IMR-90 (cell line): Measurements from ENCODE around the gene DCHS2. TPM values are rescaled to one million over a fixed set of nuclear protein-coding genes. Genes with fewer than 3 reads are reported as not detected.

Source experiments
- ATAC-seq: fragments of 200-7000 bp; cut with Tn5 transposase; 2 replicates; pipeline ENCODE4 v1.9.1; 2020; ENCODE audit warnings: low read depth, mild to moderate bottlenecking, moderate library complexity
- BruUV-seq: library from RNA; stranded (reverse); fragments of 400-500 nt; replicated peaks from 2 replicates; lab custom pipeline; 2021; lab: Mats Ljungman, UMichigan
- CTCF ChIA-PET: fragments of 300-600 bp; formaldehyde crosslinking; extraction: SDS; loops from one replicate; lab custom pipeline; 2021; ENCODE audit warnings: antibody characterized with exemption; lab: Yijun Ruan, JAX
- POLR2A ChIA-PET: fragments of 300-600 bp; sonication (Branson Sonifier 250); formaldehyde crosslinking; loops from one replicate; lab custom pipeline; 2022; ENCODE audit warnings: antibody characterized with exemption; ENCODE audit not compliant: unreplicated experiment; lab: Charles Lee
- DNase-seq: peaks from one replicate; pipeline ENCODE4 v3.0.0; 2013
- H2AFZ ChIP-seq: replicated peaks from 2 replicates; pipeline ENCODE3; 2013; ENCODE audit warnings: low read length, mild to moderate bottlenecking; ENCODE audit not compliant: poor library complexity
- H2AK5ac ChIP-seq: 2 replicates; pipeline ENCODE4 v1.6.1; 2013; ENCODE audit warnings: low read depth, low read length, inconsistent platforms
- H2AK9ac ChIP-seq: replicated peaks from 2 replicates; pipeline ENCODE3; 2013; ENCODE audit warnings: mild to moderate bottlenecking, low read depth, low read length, moderate library complexity; ENCODE audit not compliant: poor library complexity
- H2BK120ac ChIP-seq: 2 replicates; pipeline ENCODE4 v1.6.1; 2013; ENCODE audit warnings: low read depth, low read length, inconsistent platforms
- H2BK15ac ChIP-seq: 3 replicates; pipeline ENCODE4 v1.6.1; 2013; ENCODE audit warnings: low read depth, low read length, inconsistent platforms
- H2BK20ac ChIP-seq: 2 replicates; pipeline ENCODE4 v1.6.1; 2013; ENCODE audit warnings: low read depth, mild to moderate bottlenecking, inconsistent platforms, low read length, moderate library complexity
- H2BK5ac ChIP-seq: 2 replicates; pipeline ENCODE4 v1.6.1; 2013; ENCODE audit warnings: mild to moderate bottlenecking, low read depth, low read length, inconsistent platforms; ENCODE audit not compliant: poor library complexity, severe bottlenecking
- H3K14ac ChIP-seq: replicated peaks from 2 replicates; pipeline ENCODE4 v1.6.1; 2013; ENCODE audit warnings: low read depth, low read length, inconsistent platforms
- H3K18ac ChIP-seq: 2 replicates; pipeline ENCODE4 v1.6.1; 2013; ENCODE audit warnings: low read depth, low read length, control low read depth
- H3K23ac ChIP-seq: 2 replicates; pipeline ENCODE4 v1.6.1; 2013; ENCODE audit warnings: low read depth, low read length, inconsistent platforms
- H3K27ac ChIP-seq: 2 replicates; pipeline ENCODE4 v1.5.1; 2013; ENCODE audit warnings: mild to moderate bottlenecking, control low read depth, low read length; ENCODE audit not compliant: insufficient read depth
- H3K27me3 ChIP-seq: 2 replicates; pipeline ENCODE4 v1.6.1; 2013; ENCODE audit warnings: low read length; ENCODE audit not compliant: control insufficient read depth, insufficient read depth
- H3K36me3 ChIP-seq: 2 replicates; pipeline ENCODE4 v1.6.1; 2013; ENCODE audit warnings: low read length, mixed read lengths; ENCODE audit not compliant: control insufficient read depth, insufficient read depth
- H3K4ac ChIP-seq: 2 replicates; pipeline ENCODE4 v1.6.1; 2013; ENCODE audit warnings: low read depth, low read length, inconsistent platforms
- H3K4me1 ChIP-seq: 2 replicates; pipeline ENCODE4 v1.6.1; 2013; ENCODE audit warnings: low read length, mixed read lengths; ENCODE audit not compliant: control insufficient read depth, insufficient read depth
- H3K4me2 ChIP-seq: 2 replicates; pipeline ENCODE4 v1.6.1; 2013; ENCODE audit warnings: low read depth, mild to moderate bottlenecking, control low read depth, low read length, moderate library complexity
- H3K4me3 ChIP-seq: 2 replicates; pipeline ENCODE4 v1.5.1; 2013; ENCODE audit warnings: low read depth, mild to moderate bottlenecking, control low read depth, low read length, moderate library complexity; ENCODE audit not compliant: insufficient read depth
- H3K56ac ChIP-seq: 2 replicates; pipeline ENCODE4 v1.6.1; 2013; ENCODE audit warnings: low read length, inconsistent platforms; ENCODE audit not compliant: insufficient read depth; ENCODE audit errors: extremely low read depth
- H3K79me1 ChIP-seq, 2 experiments: 2 replicates each; pipeline ENCODE4 v1.6.1; 2013; ENCODE audit warnings: low read length in 2 of 2, inconsistent platforms in 1 of 2, low read depth in 1 of 2
- H3K9ac ChIP-seq: 2 replicates; pipeline ENCODE4 v1.6.1; 2013; ENCODE audit warnings: low read depth, low read length, control low read depth
- H3K9me1 ChIP-seq: 2 replicates; pipeline ENCODE4 v1.6.1; 2013; ENCODE audit warnings: low read length, inconsistent platforms; ENCODE audit not compliant: insufficient read depth
- H3K9me3 ChIP-seq: 2 replicates; pipeline ENCODE4 v1.6.1; 2013; ENCODE audit warnings: low read length; ENCODE audit not compliant: control insufficient read depth, insufficient read depth
- H4K20me1 ChIP-seq: 2 replicates; pipeline ENCODE4 v1.6.1; 2013; ENCODE audit warnings: low read length, inconsistent platforms; ENCODE audit not compliant: insufficient read depth
- H4K5ac ChIP-seq: 2 replicates; pipeline ENCODE4 v1.6.1; 2013; ENCODE audit warnings: mild to moderate bottlenecking, low read depth, low read length, control low read depth
- H4K8ac ChIP-seq, 2 experiments: 2 replicates each; pipeline ENCODE4 v1.6.1; 2013; ENCODE audit warnings: low read depth in 2 of 2, low read length in 2 of 2, control low read depth in 1 of 2, inconsistent platforms in 1 of 2
- H4K91ac ChIP-seq: 2 replicates; pipeline ENCODE4 v1.6.1; 2013; ENCODE audit warnings: low read depth, low read length, inconsistent platforms; ENCODE audit not compliant: insufficient read depth
- BHLHE40 ChIP-seq: fragments of 150-350 bp; IDR thresholded peaks from 2 replicates; pipeline ENCODE4 v1.6.1; 2016; ENCODE audit warnings: mild to moderate bottlenecking, low read depth, low read length
- CHD1 ChIP-seq: IDR thresholded peaks from 2 replicates; pipeline ENCODE4 v1.6.1; 2012; ENCODE audit warnings: low read depth, low read length, improper control_type of control experiment
- CTCF ChIP-seq: conservative IDR thresholded peaks from 2 replicates; pipeline ENCODE4 v1.5.1; 2012; ENCODE audit warnings: mild to moderate bottlenecking, low read depth, low read length, improper control_type of control experiment
- ELK1 ChIP-seq: fragments of 150-350 bp; IDR thresholded peaks from 2 replicates; pipeline ENCODE4 v1.6.1; 2016; ENCODE audit warnings: low read depth, mild to moderate bottlenecking, low read length, moderate library complexity, borderline replicate concordance
- FOS ChIP-seq: fragments of 150-350 bp; IDR thresholded peaks from 2 replicates; pipeline ENCODE4 v1.6.1; 2016; ENCODE audit warnings: low read depth, low read length
- MAZ ChIP-seq: IDR thresholded peaks from 2 replicates; pipeline ENCODE4 v1.6.1; 2012; ENCODE audit warnings: low read depth, mild to moderate bottlenecking, low read length, improper control_type of control experiment, moderate library complexity, borderline replicate concordance
- MXI1 ChIP-seq: IDR thresholded peaks from 2 replicates; pipeline ENCODE4 v1.6.1; 2012; ENCODE audit warnings: low read depth, mild to moderate bottlenecking, low read length, moderate library complexity, borderline replicate concordance
- POLR2A ChIP-seq: IDR thresholded peaks from 2 replicates; pipeline ENCODE4 v1.6.1; 2012; ENCODE audit warnings: mild to moderate bottlenecking, low read depth, low read length
- RAD21 ChIP-seq: IDR thresholded peaks from 2 replicates; pipeline ENCODE4 v1.6.1; 2012; ENCODE audit warnings: low read length, improper control_type of control experiment
- RCOR1 ChIP-seq: IDR thresholded peaks from 2 replicates; pipeline ENCODE4 v1.6.1; 2012; ENCODE audit warnings: mild to moderate bottlenecking, low read length, improper control_type of control experiment; ENCODE audit not compliant: insufficient replicate concordance
- RFX5 ChIP-seq: IDR thresholded peaks from 2 replicates; pipeline ENCODE4 v1.8.0; 2012; ENCODE audit warnings: low read depth, mild to moderate bottlenecking, low read length, moderate library complexity
- SMC3 ChIP-seq: fragments of 150-350 bp; IDR thresholded peaks from 2 replicates; pipeline ENCODE4 v1.6.1; 2016; ENCODE audit warnings: low read depth, mild to moderate bottlenecking, antibody characterized with exemption, low read length, moderate library complexity
- USF2 ChIP-seq: fragments of 150-350 bp; IDR thresholded peaks from 2 replicates; pipeline ENCODE4 v1.6.1; 2017; ENCODE audit warnings: mild to moderate bottlenecking, antibody characterized with exemption, low read length, low read depth
- WGBS, 2 experiments: methylation state at CpG; one replicate each; pipeline versions ENCODE4 v1.1.5 to v1.1.7; 2013; ENCODE audit warnings: missing lambda C conversion rate in 2 of 2; ENCODE audit not compliant: insufficient read length in 1 of 2; ENCODE audit errors: extremely low coverage in 2 of 2; 5-methylcytosine and 5-hydroxymethylcytosine counted together
- dilution Hi-C: fragments of 300-500 bp; cut with HindIII; formaldehyde crosslinking; loops from one replicate; pipeline ENCODE4 v1.14.3; 2018; ENCODE audit warnings: low sequenced_read_pairs; ENCODE audit not compliant: unreplicated experiment
- in situ Hi-C: fragments of 300-500 bp; cut with MboI; formaldehyde crosslinking; loops from 3 replicates; pipeline ENCODE4 v1.14.3; 2019; ENCODE audit warnings: low sequenced_read_pairs, inconsistent platforms, mixed read lengths
- intact Hi-C: fragments of 100-400 bp; cut with micrococcal nuclease; formaldehyde crosslinking; loops from 2 replicates; pipeline ENCODE4 v1.10.0; 2022
- polyA plus RNA-seq, 3 experiments: library from polyadenylated mRNA; depleted of rRNA; stranded (reverse); fragments of >200 nt; gene quantifications; 2 replicates each; pipeline ENCODE4 v1.2.3, GENCODE V29; 2012; ENCODE audit warnings: low replicate concordance in 1 of 3
- total RNA-seq: library from RNA; depleted of rRNA; stranded (reverse); fragments of >200 nt; gene quantifications from 2 replicates; pipeline ENCODE4 v1.2.3, GENCODE V29; 2012

DCHS2 gene
- total and polyA plus RNA-seq, 2 of the 4 experiments (the other 2 are of a cell fraction), result not detected

- H4K91ac ChIP-seq, result no peak overlapping the region
- H2BK120ac ChIP-seq, result no peak overlapping the region
- H3K9me3 ChIP-seq, result no peaks in the 10 kb centered on the region; the same call in 1 of the 2 replicates
- H3K9ac ChIP-seq, result no peak overlapping the region
- DNase-seq (no peak), ATAC-seq (no peak)
- H3K27me3 ChIP-seq, result no peaks in the 10 kb centered on the region
- H4K5ac ChIP-seq, result no peak overlapping the region
- H2AK5ac ChIP-seq, result no peak overlapping the region
- no peak overlapping the region for H3K4me2 ChIP-seq
- no peak for TF ChIP-seq RFX5
- TF ChIP-seq FOS, result no peak
- TF ChIP-seq SMC3, result no peak
- no peak for TF ChIP-seq ELK1
- TF ChIP-seq RCOR1, result no peak
- TF ChIP-seq CTCF, result no peak
- no peak for TF ChIP-seq POLR2A
- TF ChIP-seq CHD1, result no peak
- no peak for TF ChIP-seq BHLHE40
- TF ChIP-seq MXI1, result no peak
- no peak for TF ChIP-seq USF2
- no peak for TF ChIP-seq RAD21
- TF ChIP-seq MAZ, result no peak
- no peak overlapping the region for H2BK15ac ChIP-seq
- 60% methylated on average over 1 of the region's 9 CpGs; no CpG with 5 or more reads in 1 of the 2 experiments for WGBS, 2 experiments
- no peak overlapping the region for H2AFZ ChIP-seq
- ChIA-PET POLR2A (no interaction called here), CTCF (no interaction called here)
- H3K9me1 ChIP-seq, result no peaks in the 10 kb centered on the region
- intact Hi-C loops, result no loop called here
- no peak overlapping the region for H2BK20ac ChIP-seq
- no peak overlapping the region for H3K4me3 ChIP-seq
- no peak overlapping the region for H3K27ac ChIP-seq
- no peak overlapping the region for H3K56ac ChIP-seq
- H3K18ac ChIP-seq, result no peak overlapping the region
- H2BK5ac ChIP-seq, result no peak overlapping the region
- H3K36me3 ChIP-seq, result no peaks in the 10 kb centered on the region
- H3K23ac ChIP-seq, result no peak overlapping the region
- dilution Hi-C loops, result no loop called here
- no peak overlapping the region for H4K8ac ChIP-seq
- no TSS peak for BruUV-seq
- no peaks in the 10 kb centered on the region for H3K79me1 ChIP-seq
- no peaks in the 10 kb centered on the region for H4K20me1 ChIP-seq
- no peak overlapping the region for H3K4ac ChIP-seq
- in situ Hi-C loops, result no loop called here
- no peak overlapping the region for H3K14ac ChIP-seq
- no peaks in the 10 kb centered on the region for H3K4me1 ChIP-seq
- no peak overlapping the region for H2AK9ac ChIP-seq
Measured at GRCh38 chr4:154293427-154293826, 198.2 kb downstream of the DCHS2 start.
